ENCODE measurements around the gene CACNA1H.

DNA sequence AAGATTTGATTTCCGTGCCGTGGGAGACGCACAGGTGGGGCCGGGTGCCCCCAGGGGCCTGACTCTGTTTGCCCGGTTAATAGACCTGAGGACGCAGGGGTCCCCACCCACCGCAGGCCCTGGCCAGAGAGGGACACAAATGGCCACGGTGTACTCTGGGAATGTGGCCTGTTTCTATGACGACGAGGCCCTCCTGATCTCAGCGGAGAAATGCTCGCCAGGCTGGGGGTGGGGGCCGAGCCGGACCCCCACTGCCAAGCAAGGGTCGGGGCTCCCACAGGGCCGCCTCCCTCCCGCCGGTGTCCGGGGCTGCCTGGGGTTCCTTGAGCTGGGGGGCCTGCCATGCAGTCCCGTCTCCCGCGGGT lies 32.3 kb upstream of the CACNA1H start:
- TF ChIP-seq POLR2A (IDR thresholded peaks at IDR 0.05; ENCODE audit: low read depth, low read length) (no peak), POLR2AphosphoS5 (IDR thresholded peaks at IDR 0.05; ENCODE audit: low read depth, low read length) (no peak), TAF1 (IDR thresholded peaks at IDR 0.05; ENCODE audit: borderline replicate concordance, low read depth, low read length) (no peak)
